Urinary bladder (tissue), 4 donors: Measurements from ENCODE around the gene SORCS1. TPM values are rescaled to one million over a fixed set of nuclear protein-coding genes. Genes with fewer than 3 reads are reported as not detected.

Experiments
- DNase-seq: peaks from one replicate; pipeline ENCODE4 v3.0.0-alpha.2; 2015; ENCODE audit errors: extremely low spot score
- H3K27ac ChIP-seq: one replicate; pipeline ENCODE4 v1.5.1; 2013; ENCODE audit warnings: low read depth, mild to moderate bottlenecking, moderate library complexity
- H3K36me3 ChIP-seq: one replicate; pipeline ENCODE4 v1.6.1; 2013; ENCODE audit warnings: mild to moderate bottlenecking, moderate library complexity; ENCODE audit not compliant: insufficient read depth
- H3K4me1 ChIP-seq: one replicate; pipeline ENCODE4 v1.6.1; 2013; ENCODE audit warnings: mild to moderate bottlenecking, moderate library complexity; ENCODE audit not compliant: insufficient read depth
- H3K4me3 ChIP-seq: one replicate; pipeline ENCODE4 v1.5.1; 2013; ENCODE audit warnings: low read depth, low read length
- WGBS: extraction: QIAGEN DNeasy Blood & Tissue Kit; methylation state at CpG from one replicate; pipeline ENCODE4 v1.1.7; 2013; 5-methylcytosine and 5-hydroxymethylcytosine counted together
- polyA plus RNA-seq: library from polyadenylated mRNA; stranded (reverse); fragments of 200-250 nt; gene quantifications from one replicate; pipeline ENCODE4 v1.2.3, GENCODE V29; 2013
- small RNA-seq: library from RNA; depleted of rRNA; stranded (forward); fragments of <200 nt; gene quantifications from one replicate; pipeline ENCODE3, GENCODE V24; 2014
- total RNA-seq: library from RNA; depleted of rRNA; stranded (reverse); fragments of >200 nt; gene quantifications from one replicate; pipeline ENCODE4 v1.2.3, GENCODE V29; 2014
- donor health status: healthy with polysubstance abuse.
- donor health status: healthy.

SORCS1 gene
- total and polyA plus RNA-seq, 2 donors, result 9.3 to 14.8 TPM

DNA sequence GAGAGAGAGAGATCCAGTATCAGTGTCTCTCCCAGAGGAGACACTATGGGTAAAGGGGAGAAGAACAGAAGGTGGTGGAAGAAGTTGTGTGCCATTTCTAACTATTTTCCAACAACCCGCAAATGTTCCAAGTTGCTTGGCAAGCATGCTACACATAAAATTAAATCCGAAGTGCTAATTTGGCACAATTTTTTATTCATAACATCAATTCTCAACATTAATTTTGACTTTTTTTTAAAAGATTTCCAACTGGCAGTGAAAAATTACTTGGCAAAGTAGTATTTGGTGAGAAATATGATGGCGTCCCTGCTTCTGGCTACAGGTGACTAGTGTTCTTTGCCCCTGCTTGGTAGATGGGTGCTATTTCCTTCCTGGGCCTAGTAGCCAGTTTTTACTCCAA is 622.0 kb downstream of the SORCS1 start:
- 90% methylated on average over 3 of the region's 3 CpGs for WGBS

DNA sequence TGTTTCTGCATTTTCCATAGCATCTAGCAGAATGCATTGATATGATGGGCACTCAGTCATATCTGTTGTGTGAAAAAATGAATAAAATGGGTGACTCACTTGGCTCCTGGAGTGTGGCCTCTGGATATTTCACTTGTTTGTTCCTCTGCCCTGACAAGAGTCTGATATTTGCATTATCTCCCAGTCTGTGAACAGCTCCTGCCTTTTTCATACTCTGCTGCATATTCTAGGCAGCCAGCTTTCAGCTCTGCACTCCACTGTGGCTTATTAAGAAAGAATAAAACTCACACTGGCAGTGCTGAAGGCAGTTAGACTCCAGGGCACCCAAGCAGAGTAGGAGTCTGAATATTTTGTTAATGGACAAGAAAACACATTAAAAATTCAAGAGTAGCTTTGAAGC is 623.9 kb downstream of the SORCS1 start:
- DNase-seq, result no peak
- Histone ChIP-seq H3K36me3 (no peaks in the 10 kb centered on the region), H3K4me3 (no peak overlapping the region)

More for the DNA sequence above, 622.0 kb downstream of the SORCS1 start:
- no peak overlapping the region for H3K27ac ChIP-seq
- H3K4me1 ChIP-seq, result no peaks in the 10 kb centered on the region
- no peak for DNase-seq
- H3K36me3 ChIP-seq, result no peaks in the 10 kb centered on the region
- H3K4me3 ChIP-seq, result no peak overlapping the region

DNA sequence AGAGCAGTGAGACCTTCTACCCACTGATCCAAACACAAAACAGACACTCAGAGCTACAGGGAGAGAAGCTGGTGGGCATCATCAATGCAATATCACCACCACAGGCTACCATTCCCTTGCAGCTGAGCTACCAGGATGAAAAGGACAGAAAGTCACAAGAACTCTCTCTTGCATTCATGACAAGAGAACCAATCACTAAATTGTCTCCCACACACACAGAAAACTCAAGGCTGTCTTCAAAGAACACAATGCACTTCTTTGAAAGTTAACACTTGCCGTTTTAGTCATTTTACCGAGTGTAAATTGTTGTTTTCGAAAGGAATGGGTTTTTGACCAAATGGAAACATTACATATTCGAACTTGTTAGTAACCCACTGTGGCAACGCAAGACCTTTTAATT is 626.6 kb downstream of the SORCS1 start:
- WGBS, result 71% methylated on average over 5 of the region's 5 CpGs

More for the DNA sequence above, 623.9 kb downstream of the SORCS1 start:
- Histone ChIP-seq H3K4me1 (no peaks in the 10 kb centered on the region), H3K27ac (no peak overlapping the region)

DNA sequence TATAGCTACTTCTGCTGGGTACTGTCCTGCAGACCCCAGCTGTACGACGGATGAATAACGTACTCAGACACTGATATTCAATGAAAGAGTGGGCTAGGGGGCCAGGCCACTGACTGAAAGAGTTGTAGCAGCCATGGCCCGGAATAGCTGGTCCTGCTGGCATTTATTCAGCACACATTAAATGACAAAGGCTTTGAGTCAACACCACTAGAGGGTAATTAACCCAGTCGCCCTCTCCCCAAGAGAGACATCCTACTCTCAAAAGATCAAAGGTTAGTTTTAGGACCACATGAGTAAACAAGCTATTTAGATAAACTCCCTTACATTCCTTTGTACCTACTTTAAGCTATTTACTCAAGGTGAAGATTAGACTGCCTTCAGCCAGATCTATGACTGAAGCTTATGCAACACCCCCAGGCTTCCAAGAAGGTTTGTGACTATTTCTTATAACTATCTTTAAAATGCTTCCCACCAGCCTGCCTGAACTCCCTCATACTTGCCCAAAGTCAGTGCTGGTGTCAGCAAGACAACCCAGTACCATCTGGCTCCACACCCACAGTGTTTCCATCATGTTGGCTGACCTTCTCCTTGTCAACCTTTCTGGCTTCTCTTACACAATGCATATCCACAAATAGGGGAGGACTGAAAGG is 629.1 kb downstream of the SORCS1 start:
- Histone ChIP-seq H3K27ac (no peak overlapping the region), H3K4me1 (no peaks in the 10 kb centered on the region), H3K36me3 (no peaks in the 10 kb centered on the region), H3K4me3 (no peak overlapping the region)
- WGBS, result 73% methylated on average over 5 of the region's 5 CpGs
- no peak for DNase-seq

More for the DNA sequence above, 626.6 kb downstream of the SORCS1 start:
- Histone ChIP-seq H3K4me3 (no peak overlapping the region), H3K36me3 (no peaks in the 10 kb centered on the region), H3K27ac (no peak overlapping the region), H3K4me1 (no peaks in the 10 kb centered on the region)
- DNase-seq, result no peak

DNA sequence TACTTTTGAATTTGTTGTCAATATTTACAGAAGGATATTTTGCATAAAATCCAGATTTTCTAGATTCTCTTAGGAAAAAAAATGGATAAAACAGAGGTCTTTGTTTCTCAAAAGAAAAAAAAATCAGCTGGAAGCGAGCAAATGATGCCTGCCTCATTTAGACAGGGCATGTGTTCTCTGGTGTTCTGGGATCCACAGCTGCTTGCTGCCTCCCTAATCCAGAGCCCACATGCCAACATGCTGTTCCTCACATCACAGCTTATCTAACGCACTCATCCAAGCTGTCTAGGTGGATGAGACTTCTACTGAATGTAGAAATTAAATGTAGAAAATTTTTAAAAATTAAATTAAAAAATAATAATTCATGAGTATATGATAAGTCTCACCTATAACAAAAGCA is 630.1 kb downstream of the SORCS1 start:
- no peak for DNase-seq
- H3K27ac ChIP-seq, result no peak overlapping the region
- no peak overlapping the region for H3K4me3 ChIP-seq
- no peaks in the 10 kb centered on the region for H3K36me3 ChIP-seq
- H3K4me1 ChIP-seq, result no peaks in the 10 kb centered on the region
- WGBS, result 89% methylated on average over 2 of the region's 2 CpGs

DNA sequence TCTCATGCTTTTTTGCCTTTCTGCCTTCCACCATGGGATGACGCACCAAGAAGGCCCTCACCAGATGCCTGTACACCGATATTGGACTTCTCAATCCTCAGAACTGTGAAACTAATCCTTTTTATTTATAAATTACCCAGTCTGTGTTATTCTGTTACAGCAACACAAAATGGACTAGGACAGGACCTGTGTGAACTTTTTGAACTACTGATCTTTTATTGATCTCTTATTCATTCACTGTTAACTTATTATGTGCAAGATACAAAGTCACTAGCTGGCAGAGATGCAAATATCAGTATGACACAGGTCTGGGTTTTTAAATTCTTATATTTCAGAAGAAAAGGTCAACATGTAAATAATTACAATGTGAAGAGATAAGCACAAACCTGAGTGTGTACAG is 635.8 kb downstream of the SORCS1 start:
- no peaks in the 10 kb centered on the region for H3K4me1 ChIP-seq
- H3K4me3 ChIP-seq, result no peak overlapping the region
- no peak for DNase-seq
- 95% methylated on average over 2 of the region's 2 CpGs for WGBS
- no peak overlapping the region for H3K27ac ChIP-seq
- H3K36me3 ChIP-seq, result no peaks in the 10 kb centered on the region

DNA sequence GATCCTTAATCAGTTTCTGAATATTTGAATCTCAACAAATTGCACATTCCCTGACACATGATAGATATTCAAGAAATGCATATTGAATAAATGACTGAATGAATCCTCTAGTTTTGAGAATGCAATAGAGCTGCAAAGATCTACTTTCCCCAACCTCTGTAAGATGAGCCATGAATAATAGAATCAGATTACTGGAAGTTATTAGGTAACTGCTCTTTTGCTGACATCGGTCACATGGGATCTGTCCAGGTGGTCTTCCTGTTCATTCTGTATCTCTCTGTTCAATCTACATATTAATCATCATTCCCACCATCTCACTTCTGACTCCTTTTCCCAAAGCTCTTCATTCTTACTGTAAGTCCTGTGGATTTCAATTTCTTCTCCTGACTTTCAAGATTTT is 638.7 kb downstream of the SORCS1 start:
- no peak for DNase-seq
- H3K36me3 ChIP-seq, result no peaks in the 10 kb centered on the region
- 76% methylated on average over 1 of the region's 1 CpG for WGBS
- H3K4me1 ChIP-seq, result no peaks in the 10 kb centered on the region
- no peak overlapping the region for H3K27ac ChIP-seq
- no peak overlapping the region for H3K4me3 ChIP-seq

Small RNAs within 50 kb of the gene (small RNA-seq; reads per million reads assigned to genes)
- not detected for gene RNA5SP325
